Endodermal cell (in vitro differentiated cells): ENCODE data around the gene MBD4. TPM values are rescaled to one million over a fixed set of nuclear protein-coding genes. Genes with fewer than 3 reads are reported as not detected.

Experiments used
- DNase-seq: peaks from one replicate; pipeline ENCODE4 v3.0.0-alpha.2; 2017
- H3K27ac ChIP-seq: 2 replicates; pipeline ENCODE4 v1.5.1; 2013; ENCODE audit warnings: mild to moderate bottlenecking, low read depth, low read length, moderate library complexity
- H3K27me3 ChIP-seq: 2 replicates; pipeline ENCODE4 v1.6.1; 2013; ENCODE audit warnings: mild to moderate bottlenecking, low read length, moderate library complexity; ENCODE audit not compliant: insufficient read depth, control insufficient read depth, poor library complexity, severe bottlenecking
- H3K36me3 ChIP-seq: 2 replicates; pipeline ENCODE4 v1.7.0; 2013; ENCODE audit warnings: mild to moderate bottlenecking, low read length, moderate library complexity; ENCODE audit not compliant: control insufficient read depth, insufficient read depth
- H3K4me1 ChIP-seq: one replicate; pipeline ENCODE4 v1.7.0; 2013; ENCODE audit warnings: low read length; ENCODE audit not compliant: control insufficient read depth, insufficient read depth
- H3K4me3 ChIP-seq: 2 replicates; pipeline ENCODE4 v1.5.1; 2013; ENCODE audit warnings: mild to moderate bottlenecking, low read length, moderate library complexity
- H3K9ac ChIP-seq: 2 replicates; pipeline ENCODE4 v1.6.1; 2013; ENCODE audit warnings: mild to moderate bottlenecking, low read length, moderate library complexity; ENCODE audit not compliant: poor library complexity, severe bottlenecking; ENCODE audit errors: extremely low read depth
- H3K9me3 ChIP-seq: 2 replicates; pipeline ENCODE4 v1.6.1; 2013; ENCODE audit warnings: mild to moderate bottlenecking, low read length, moderate library complexity; ENCODE audit not compliant: control insufficient read depth
- H3K27ac Mint-ChIP-seq: 2 replicates; pipeline ENCODE4 v1.8.0; 2020; ENCODE audit warnings: mixed read lengths
- H3K27me3 Mint-ChIP-seq: 2 replicates; pipeline ENCODE4 v1.8.0; 2021; ENCODE audit warnings: mild to moderate bottlenecking, mixed read lengths; ENCODE audit not compliant: insufficient read depth
- H3K36me3 Mint-ChIP-seq: 2 replicates; pipeline ENCODE4 v1.8.0; 2020; ENCODE audit warnings: low read depth, mixed read lengths
- H3K4me1 Mint-ChIP-seq: 2 replicates; pipeline ENCODE4 v1.8.0; 2020; ENCODE audit warnings: mixed read lengths
- H3K4me3 Mint-ChIP-seq: 2 replicates; pipeline ENCODE4 v1.8.0; 2020; ENCODE audit warnings: mild to moderate bottlenecking, moderate library complexity, mixed read lengths
- H3K9me3 Mint-ChIP-seq: 2 replicates; pipeline ENCODE4 v1.8.0; 2020; ENCODE audit warnings: mild to moderate bottlenecking, mixed read lengths
- CTCF ChIP-seq: fragments of 200-600 bp; sonication (generic); conservative IDR thresholded peaks from 2 replicates; pipeline ENCODE4 v1.5.0; 2021; ENCODE audit warnings: antibody characterized with exemption, mild to moderate bottlenecking
- WGBS, 2 experiments: methylation state at CpG; one replicate each; pipeline versions ENCODE4 v1.1.5 to v1.1.7; 2013; ENCODE audit warnings: missing lambda C conversion rate in 2 of 2, mixed read lengths in 1 of 2; ENCODE audit not compliant: insufficient coverage in 1 of 2, insufficient read length in 1 of 2; 5-methylcytosine and 5-hydroxymethylcytosine counted together
- total RNA-seq, 2 donors: library from RNA; stranded (reverse); fragmentation: NEBNext Ultra II Directional in 1 of 2; extraction: Animal tissue kit (Norgen Biotek cat#: 25700) in 1 of 2; gene quantifications; 2 replicates in 1 of 2; 3 replicates in 1 of 2; pipeline ENCODE4 v1.2.1, GENCODE V29; 2021

MBD4 gene
- total RNA-seq, 2 donors from 2014 or later, result 39.5 to 45.5 TPM

GRCh38 chr3:129421988-129422745, 17.6 kb downstream of the MBD4 start:
- no peak overlapping the region for H3K9ac ChIP-seq
- H3K27ac ChIP-seq, result no peak overlapping the region
- H3K4me1 Mint-ChIP-seq, result peaks cover 27% of the 10 kb centered on the region
- peak; percentile 60 for DNase-seq
- peak; percentile 70 for TF ChIP-seq CTCF
- no peak overlapping the region for H3K27ac Mint-ChIP-seq
- peaks cover 5% of the 10 kb centered on the region for H3K27me3 Mint-ChIP-seq
- no peak overlapping the region for H3K4me3 Mint-ChIP-seq
- H3K9me3 ChIP-seq, result no peaks in the 10 kb centered on the region
- H3K36me3 Mint-ChIP-seq, result no peaks in the 10 kb centered on the region
- H3K4me3 ChIP-seq, result no peak overlapping the region
- H3K4me1 ChIP-seq, result no peaks in the 10 kb centered on the region
- WGBS, 2 experiments, result 63 to 73% methylated on average over 4 to 5 of the region's 6 CpGs
- no peaks in the 10 kb centered on the region for H3K9me3 Mint-ChIP-seq
- no peaks in the 10 kb centered on the region for H3K36me3 ChIP-seq
- H3K27me3 ChIP-seq, result peaks cover 1% of the 10 kb centered on the region

- no peaks in the 10 kb centered on the region for H3K4me1 ChIP-seq
- peak; percentile 35 for DNase-seq
- no peaks in the 10 kb centered on the region for H3K36me3 ChIP-seq
- no peak overlapping the region for H3K4me3 ChIP-seq
- H3K27ac ChIP-seq, result no peak overlapping the region
- no peaks in the 10 kb centered on the region for H3K27me3 ChIP-seq
- Mint-ChIP-seq H3K27ac (no peak overlapping the region), H3K36me3 (no peaks in the 10 kb centered on the region), H3K4me1 (peaks cover 27% of the 10 kb centered on the region), H3K27me3 (no peaks in the 10 kb centered on the region), H3K9me3 (no peaks in the 10 kb centered on the region), H3K4me3 (no peak overlapping the region)
- H3K9me3 ChIP-seq, result no peaks in the 10 kb centered on the region
- WGBS, 2 experiments, result 93 to 94% methylated on average over 5 to 12 of the region's 12 CpGs
- no peak overlapping the region for H3K9ac ChIP-seq
- TF ChIP-seq CTCF, result no peak
These were observed 18.4 kb downstream of the MBD4 start for GRCh38 chr3:129421236-129421883.

GRCh38 chr3:129419476-129419875, 20.3 kb downstream of the MBD4 start:
- Histone ChIP-seq H3K27ac (no peak overlapping the region), H3K9me3 (no peaks in the 10 kb centered on the region), H3K4me1 (no peaks in the 10 kb centered on the region), H3K36me3 (no peaks in the 10 kb centered on the region), H3K9ac (no peak overlapping the region), H3K27me3 (no peaks in the 10 kb centered on the region), H3K4me3 (no peak overlapping the region)
- H3K4me3 Mint-ChIP-seq, result no peak overlapping the region
- peaks cover 9% of the 10 kb centered on the region for H3K27me3 Mint-ChIP-seq
- no peak for TF ChIP-seq CTCF
- no peak overlapping the region for H3K27ac Mint-ChIP-seq
- WGBS, 2 experiments, result 86 to 89% methylated on average over 3 to 4 of the region's 4 CpGs
- no peaks in the 10 kb centered on the region for H3K9me3 Mint-ChIP-seq
- no peaks in the 10 kb centered on the region for H3K36me3 Mint-ChIP-seq
- H3K4me1 Mint-ChIP-seq, result peaks cover 16% of the 10 kb centered on the region
- DNase-seq, result peak; percentile 10
